ENCODE measurements around the gene BTNL9.

Gene BTNL9

DNA sequence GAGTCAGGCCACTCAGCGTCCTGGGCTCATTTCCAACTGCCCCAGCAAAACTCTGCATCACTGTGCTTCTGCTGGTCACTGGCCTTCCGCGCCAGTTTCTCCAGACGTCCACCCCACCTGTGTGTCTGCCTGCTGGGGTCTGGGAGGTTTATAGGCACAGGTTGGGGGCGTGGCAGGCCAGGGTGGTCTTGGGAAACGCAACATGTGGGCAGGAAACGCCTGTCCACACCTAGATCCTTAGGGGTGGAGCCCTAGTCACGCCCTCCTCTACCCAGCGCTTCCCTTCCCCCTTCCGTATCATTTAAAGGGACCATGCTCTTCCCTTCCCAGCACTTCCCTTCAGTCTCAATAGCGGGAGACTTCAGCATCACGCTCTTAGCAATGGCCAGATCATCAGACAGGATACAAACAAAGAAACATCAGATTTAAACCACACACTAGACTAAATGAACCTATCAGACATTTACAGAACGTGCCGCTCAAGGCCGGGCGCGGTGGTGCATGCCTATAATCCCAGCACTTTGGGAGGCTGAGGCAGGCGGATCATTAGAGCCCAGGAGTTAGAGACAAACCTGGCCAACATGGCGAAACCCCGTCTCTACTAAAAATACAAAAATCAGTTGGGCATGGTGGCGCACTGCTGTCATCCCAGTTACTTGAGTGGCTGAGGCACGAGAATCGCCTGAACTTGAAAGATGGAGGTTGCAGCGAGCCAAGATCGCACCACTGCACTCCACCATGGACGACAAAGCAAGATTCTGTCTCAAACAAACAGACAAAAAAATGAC, 11.8 kb upstream of the BTNL9 start:
- Histone ChIP-seq H3K4me1 (ENCODE audit: control insufficient read depth, insufficient read depth, low read length) (no peaks in the 10 kb centered on the region), H3K27me3 (ENCODE audit: control insufficient read depth, insufficient read depth, low read length) (no peaks in the 10 kb centered on the region), H3K36me3 (ENCODE audit: insufficient read depth, low read length) (no peaks in the 10 kb centered on the region), H3K4me2 (ENCODE audit: low read length) (no peak overlapping the region), H3K9ac (ENCODE audit: low read depth, low read length) (no peak overlapping the region), H3K9me3 (replicated peaks; ENCODE audit: low read length) (no peaks in the 10 kb centered on the region), H3K4me3 (ENCODE audit: low read length) (no peak overlapping the region)

DNA sequence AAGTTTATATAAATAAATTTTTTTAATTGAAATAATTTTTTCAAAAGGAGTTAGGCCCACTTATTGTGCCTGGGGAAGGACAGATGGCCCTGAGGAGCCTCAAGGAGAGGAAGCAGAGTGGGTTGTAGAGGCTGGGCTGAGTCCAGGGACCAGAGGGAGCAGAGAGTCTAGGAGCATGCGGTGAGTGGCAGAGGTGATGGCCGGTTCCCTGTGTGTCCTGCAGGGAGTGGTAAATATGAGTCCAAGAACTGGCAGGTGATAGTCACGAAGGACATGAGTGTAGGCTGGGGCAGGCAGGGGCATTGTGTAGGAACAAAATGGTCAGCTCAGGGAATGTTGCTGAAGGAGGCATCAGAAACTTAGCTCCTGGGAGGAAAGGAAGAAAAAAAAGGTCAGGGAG, 8.3 kb upstream of the BTNL9 start:
- Histone ChIP-seq H3K9me3 (replicated peaks; ENCODE audit: low read length) (no peaks in the 10 kb centered on the region), H3K4me1 (ENCODE audit: control insufficient read depth, insufficient read depth, low read length) (no peaks in the 10 kb centered on the region), H3K4me3 (ENCODE audit: low read length) (no peak overlapping the region), H3K9ac (ENCODE audit: low read depth, low read length) (no peak overlapping the region), H3K36me3 (ENCODE audit: insufficient read depth, low read length) (no peaks in the 10 kb centered on the region), H3K27me3 (ENCODE audit: control insufficient read depth, insufficient read depth, low read length) (no peaks in the 10 kb centered on the region), H3K4me2 (ENCODE audit: low read length) (no peak overlapping the region)

DNA sequence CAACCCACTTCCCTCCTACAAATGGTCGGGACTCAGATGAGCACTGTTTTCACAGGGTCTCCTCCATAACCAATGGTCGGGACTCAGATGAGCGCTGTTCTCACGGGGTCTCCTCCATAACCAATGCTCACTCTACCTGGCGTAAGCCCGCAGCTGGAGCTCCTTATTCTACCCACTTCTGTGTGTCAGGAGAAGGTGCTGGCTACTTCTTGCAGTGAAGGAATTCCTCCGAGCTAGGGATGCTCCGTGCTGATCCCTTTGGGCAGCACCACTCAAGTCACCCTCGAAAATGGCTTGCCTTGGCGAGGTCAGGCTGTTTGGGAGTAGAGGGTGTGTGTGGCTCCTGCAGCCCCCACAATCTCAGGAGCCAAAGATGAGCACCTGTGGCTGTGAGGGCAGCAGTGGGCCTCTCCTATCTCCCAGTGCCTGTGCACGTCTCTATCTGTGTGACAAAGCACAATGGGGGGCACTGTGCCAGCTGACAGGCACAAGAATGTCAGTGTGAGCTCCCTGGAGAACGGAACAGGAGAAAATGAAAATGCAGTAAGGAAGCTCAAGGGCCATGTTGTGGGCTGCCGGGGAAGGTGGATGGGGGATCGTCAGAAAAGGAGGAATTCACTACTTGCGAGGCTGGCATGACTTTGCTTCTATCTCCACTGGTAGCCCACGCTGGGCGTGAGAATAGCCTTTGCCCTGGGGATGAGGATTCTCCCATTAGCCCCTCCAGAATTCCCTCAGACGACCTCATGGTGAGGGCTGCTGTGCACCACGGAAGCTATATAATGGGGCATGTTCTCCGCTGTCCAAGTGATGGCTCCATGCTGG, 3.9 kb upstream of the BTNL9 start:
- peaks cover 13% of the 10 kb centered on the region for H3K27me3 ChIP-seq (ENCODE audit: control insufficient read depth, insufficient read depth, low read length)
- H3K36me3 ChIP-seq (ENCODE audit: insufficient read depth, low read length), result no peaks in the 10 kb centered on the region
- H3K4me1 ChIP-seq (ENCODE audit: control insufficient read depth, insufficient read depth, low read length), result no peaks in the 10 kb centered on the region
- no peaks in the 10 kb centered on the region for H3K9me3 ChIP-seq (replicated peaks; ENCODE audit: low read length)
- no peak overlapping the region for H3K4me3 ChIP-seq (ENCODE audit: low read length)
- H3K4me2 ChIP-seq (ENCODE audit: low read length), result no peak overlapping the region
- no peak overlapping the region for H3K9ac ChIP-seq (ENCODE audit: low read depth, low read length)

DNA sequence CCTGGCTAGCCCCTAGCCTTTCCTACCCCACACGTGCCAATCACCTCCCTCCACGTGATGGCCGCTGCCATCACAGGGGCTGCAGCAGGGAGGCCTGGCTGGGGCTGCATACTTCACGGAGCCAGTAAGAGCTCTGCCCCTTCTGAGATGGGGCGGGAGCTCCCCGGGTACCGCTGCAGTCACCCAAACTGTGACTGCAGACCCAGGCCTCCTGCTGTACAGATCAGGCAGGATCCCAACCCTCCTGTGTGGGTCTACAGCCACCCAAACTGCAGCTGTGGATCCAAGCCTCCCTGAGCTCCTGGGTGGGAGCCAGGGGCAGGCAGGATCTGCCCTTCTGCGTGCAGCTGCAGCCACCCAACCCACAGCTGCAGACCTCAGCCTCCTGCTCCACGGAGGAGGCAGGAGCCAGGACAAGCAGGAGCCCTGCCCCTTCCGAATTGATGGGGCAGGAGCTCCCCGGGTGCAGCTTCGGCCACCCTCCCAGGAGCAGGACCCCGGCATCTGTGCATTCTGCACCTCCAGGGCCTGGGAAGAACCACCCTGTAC, 3.2 kb upstream of the BTNL9 start:
- Histone ChIP-seq H3K4me2 (ENCODE audit: low read length) (no peak overlapping the region), H3K27me3 (ENCODE audit: control insufficient read depth, insufficient read depth, low read length) (peaks cover 16% of the 10 kb centered on the region), H3K4me1 (ENCODE audit: control insufficient read depth, insufficient read depth, low read length) (no peaks in the 10 kb centered on the region), H3K9me3 (replicated peaks; ENCODE audit: low read length) (no peaks in the 10 kb centered on the region), H3K9ac (ENCODE audit: low read depth, low read length) (no peak overlapping the region), H3K36me3 (ENCODE audit: insufficient read depth, low read length) (no peaks in the 10 kb centered on the region), H3K4me3 (ENCODE audit: low read length) (no peak overlapping the region)

DNA sequence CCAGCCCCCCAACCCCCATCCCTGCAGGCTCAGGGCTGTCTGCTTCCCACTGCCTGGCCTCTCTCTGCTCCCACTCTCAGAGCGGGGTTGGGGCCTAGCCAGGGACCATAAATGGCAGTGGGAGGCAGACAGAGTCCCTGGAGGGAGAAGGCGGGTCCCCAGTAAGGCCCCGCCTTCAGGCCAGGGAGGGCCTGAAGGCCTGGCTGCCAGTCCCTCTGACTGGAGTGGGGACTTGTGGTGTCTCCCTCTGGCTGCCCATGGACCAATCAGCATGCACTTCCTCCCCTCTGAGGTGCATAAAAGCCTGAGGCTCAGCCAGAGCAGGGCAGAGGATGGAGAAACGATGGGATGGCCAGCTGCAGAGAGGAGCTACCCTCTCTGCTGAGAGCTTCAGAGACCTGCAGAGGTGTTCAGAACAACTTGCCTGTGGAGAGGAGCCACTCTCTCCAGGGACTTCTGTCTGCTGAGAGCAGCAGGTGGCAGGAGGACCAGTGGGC, 2.7 kb upstream of the BTNL9 start:
- no peak overlapping the region for H3K9ac ChIP-seq (ENCODE audit: low read depth, low read length)
- no peaks in the 10 kb centered on the region for H3K36me3 ChIP-seq (ENCODE audit: insufficient read depth, low read length)
- H3K4me1 ChIP-seq (ENCODE audit: control insufficient read depth, insufficient read depth, low read length), result no peaks in the 10 kb centered on the region
- H3K4me3 ChIP-seq (ENCODE audit: low read length), result no peak overlapping the region
- H3K9me3 ChIP-seq (replicated peaks; ENCODE audit: low read length), result no peaks in the 10 kb centered on the region
- no peak overlapping the region for H3K4me2 ChIP-seq (ENCODE audit: low read length)
- H3K27me3 ChIP-seq (ENCODE audit: control insufficient read depth, insufficient read depth, low read length), result peaks cover 20% of the 10 kb centered on the region

DNA sequence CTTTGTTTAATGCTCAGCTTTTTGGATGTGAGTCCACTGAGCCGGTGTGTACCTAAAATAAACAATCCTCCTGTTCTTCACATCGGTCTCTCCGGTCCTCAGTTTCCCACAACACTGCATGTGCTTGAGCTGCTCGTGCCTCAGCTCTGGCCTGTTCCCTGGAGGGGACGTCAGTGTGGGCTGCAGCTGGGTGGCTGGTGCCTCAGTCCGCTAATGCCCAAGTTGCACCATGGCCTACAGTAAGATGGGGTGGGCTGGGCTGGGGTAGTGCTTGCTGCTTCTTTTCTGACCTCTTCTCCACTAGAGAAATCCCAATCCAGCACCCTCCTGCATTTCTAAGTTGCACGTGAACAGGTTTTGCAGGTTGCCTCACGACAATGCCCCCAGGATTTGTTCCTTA, 595 bp upstream of the BTNL9 start:
- Histone ChIP-seq H3K4me2 (ENCODE audit: low read length) (no peak overlapping the region), H3K36me3 (ENCODE audit: insufficient read depth, low read length) (no peaks in the 10 kb centered on the region), H3K4me1 (ENCODE audit: control insufficient read depth, insufficient read depth, low read length) (no peaks in the 10 kb centered on the region), H3K4me3 (ENCODE audit: low read length) (no peak overlapping the region), H3K9me3 (replicated peaks; ENCODE audit: low read length) (no peaks in the 10 kb centered on the region), H3K27me3 (ENCODE audit: control insufficient read depth, insufficient read depth, low read length) (peaks cover 21% of the 10 kb centered on the region), H3K9ac (ENCODE audit: low read depth, low read length) (no peak overlapping the region)

DNA sequence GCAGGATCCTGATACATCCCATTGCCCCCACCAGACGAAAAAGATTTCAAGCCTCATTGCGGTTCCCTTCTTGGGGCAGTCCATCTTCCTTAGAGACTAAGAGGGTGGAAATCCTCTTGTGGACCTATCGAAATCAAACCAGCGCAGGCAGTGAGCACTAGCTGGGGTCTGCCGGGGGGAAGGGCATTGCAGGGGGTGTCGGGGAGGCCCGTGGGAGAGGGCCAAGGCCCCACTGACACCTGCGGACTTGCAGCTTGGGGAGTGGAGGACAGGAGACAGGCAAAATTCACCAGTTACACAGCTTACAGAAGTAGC, 522 bp downstream of the BTNL9 start:
- Histone ChIP-seq H3K4me1 (ENCODE audit: control insufficient read depth, insufficient read depth, low read length) (no peaks in the 10 kb centered on the region), H3K9ac (ENCODE audit: low read depth, low read length) (no peak overlapping the region), H3K4me3 (ENCODE audit: low read length) (no peak overlapping the region), H3K36me3 (ENCODE audit: insufficient read depth, low read length) (no peaks in the 10 kb centered on the region), H3K27me3 (ENCODE audit: control insufficient read depth, insufficient read depth, low read length) (peaks cover 25% of the 10 kb centered on the region), H3K9me3 (replicated peaks; ENCODE audit: low read length) (no peaks in the 10 kb centered on the region), H3K4me2 (ENCODE audit: low read length) (no peak overlapping the region)

DNA sequence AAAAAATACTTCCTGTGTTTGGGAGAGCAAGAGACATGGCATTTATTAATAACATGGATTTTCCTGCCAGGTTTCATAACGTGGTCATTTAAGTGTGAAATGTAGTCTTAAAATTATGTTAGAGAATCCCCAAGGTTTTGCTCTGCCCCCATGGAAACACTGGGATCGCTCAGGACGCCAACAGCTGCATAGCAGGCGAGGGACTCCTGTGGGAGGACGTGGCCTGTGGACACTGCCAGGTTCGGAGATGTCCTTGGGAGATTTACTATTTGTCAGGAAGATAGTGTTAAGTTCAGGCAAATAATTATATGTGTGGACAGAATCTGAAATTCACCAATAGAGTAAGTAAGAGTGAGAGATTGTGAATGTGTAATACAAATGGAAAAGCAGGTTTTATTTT, 977 bp downstream of the BTNL9 start:
- no peak overlapping the region for H3K9ac ChIP-seq (ENCODE audit: low read depth, low read length)
- no peak overlapping the region for H3K4me2 ChIP-seq (ENCODE audit: low read length)
- peaks cover 25% of the 10 kb centered on the region for H3K27me3 ChIP-seq (ENCODE audit: control insufficient read depth, insufficient read depth, low read length)
- no peak overlapping the region for H3K4me3 ChIP-seq (ENCODE audit: low read length)
- no peaks in the 10 kb centered on the region for H3K4me1 ChIP-seq (ENCODE audit: control insufficient read depth, insufficient read depth, low read length)
- no peaks in the 10 kb centered on the region for H3K36me3 ChIP-seq (ENCODE audit: insufficient read depth, low read length)
- no peaks in the 10 kb centered on the region for H3K9me3 ChIP-seq (replicated peaks; ENCODE audit: low read length)

DNA sequence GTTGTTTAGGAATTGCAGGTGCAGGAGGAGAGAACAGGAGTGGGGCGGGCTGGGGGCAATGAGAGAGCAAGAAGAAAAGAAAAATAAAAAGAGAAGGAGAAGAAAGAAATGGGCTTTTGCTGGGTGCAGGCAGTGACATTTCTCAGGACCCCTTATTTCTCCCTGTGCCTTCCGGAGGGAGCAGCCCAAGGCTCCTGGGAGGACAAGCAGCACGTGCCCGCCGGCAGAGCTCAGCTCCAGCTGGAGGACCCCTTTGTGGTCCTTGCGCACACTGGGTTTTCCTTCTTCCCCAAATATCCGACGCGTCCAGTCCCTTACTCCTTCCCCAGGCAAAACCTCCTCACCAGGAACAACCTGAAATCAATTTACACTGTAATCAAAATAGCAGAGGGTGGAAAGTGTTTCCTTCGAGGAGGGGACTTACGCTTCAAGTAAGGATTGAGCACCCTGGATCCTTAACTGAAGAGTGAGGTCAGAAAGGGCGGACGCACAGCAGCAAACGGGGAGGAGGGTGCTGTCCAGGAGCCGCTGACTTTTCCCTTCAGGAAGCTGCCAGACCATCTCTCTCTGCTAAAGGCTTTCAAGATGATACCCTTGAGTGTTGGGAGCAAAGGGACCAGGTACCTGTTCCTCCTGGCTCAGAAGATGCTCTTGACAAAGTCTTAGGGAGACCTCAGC, 2.1 kb downstream of the BTNL9 start:
- Histone ChIP-seq H3K9ac (ENCODE audit: low read depth, low read length) (no peak overlapping the region), H3K27me3 (ENCODE audit: control insufficient read depth, insufficient read depth, low read length) (peaks cover 29% of the 10 kb centered on the region), H3K4me2 (ENCODE audit: low read length) (no peak overlapping the region), H3K9me3 (replicated peaks; ENCODE audit: low read length) (no peaks in the 10 kb centered on the region), H3K4me3 (ENCODE audit: low read length) (no peak overlapping the region), H3K36me3 (ENCODE audit: insufficient read depth, low read length) (no peaks in the 10 kb centered on the region), H3K4me1 (ENCODE audit: control insufficient read depth, insufficient read depth, low read length) (no peaks in the 10 kb centered on the region)

DNA sequence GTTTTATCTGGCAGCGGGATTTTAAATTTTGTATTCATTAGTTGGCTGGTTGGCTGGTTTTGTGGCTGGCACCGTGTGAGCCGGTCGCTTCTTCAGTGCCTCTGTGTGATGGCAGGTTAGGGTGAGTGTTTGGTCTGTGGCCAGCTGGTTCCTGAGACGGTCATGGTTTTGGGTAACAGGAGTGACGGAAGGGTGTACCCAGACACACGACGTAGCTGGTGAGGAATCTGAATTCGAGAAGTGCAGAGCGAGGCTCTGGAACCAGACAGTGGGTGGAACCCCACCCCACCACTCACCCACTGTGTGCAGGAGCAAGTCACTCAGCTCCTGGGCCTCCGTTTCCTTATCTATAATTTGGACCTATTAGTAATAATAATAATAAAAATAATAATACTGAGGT, 2.7 kb downstream of the BTNL9 start:
- Histone ChIP-seq H3K9me3 (replicated peaks; ENCODE audit: low read length) (no peaks in the 10 kb centered on the region), H3K4me3 (ENCODE audit: low read length) (no peak overlapping the region), H3K4me2 (ENCODE audit: low read length) (no peak overlapping the region), H3K4me1 (ENCODE audit: control insufficient read depth, insufficient read depth, low read length) (no peaks in the 10 kb centered on the region), H3K27me3 (ENCODE audit: control insufficient read depth, insufficient read depth, low read length) (peaks cover 33% of the 10 kb centered on the region), H3K9ac (ENCODE audit: low read depth, low read length) (no peak overlapping the region), H3K36me3 (ENCODE audit: insufficient read depth, low read length) (no peaks in the 10 kb centered on the region)

DNA sequence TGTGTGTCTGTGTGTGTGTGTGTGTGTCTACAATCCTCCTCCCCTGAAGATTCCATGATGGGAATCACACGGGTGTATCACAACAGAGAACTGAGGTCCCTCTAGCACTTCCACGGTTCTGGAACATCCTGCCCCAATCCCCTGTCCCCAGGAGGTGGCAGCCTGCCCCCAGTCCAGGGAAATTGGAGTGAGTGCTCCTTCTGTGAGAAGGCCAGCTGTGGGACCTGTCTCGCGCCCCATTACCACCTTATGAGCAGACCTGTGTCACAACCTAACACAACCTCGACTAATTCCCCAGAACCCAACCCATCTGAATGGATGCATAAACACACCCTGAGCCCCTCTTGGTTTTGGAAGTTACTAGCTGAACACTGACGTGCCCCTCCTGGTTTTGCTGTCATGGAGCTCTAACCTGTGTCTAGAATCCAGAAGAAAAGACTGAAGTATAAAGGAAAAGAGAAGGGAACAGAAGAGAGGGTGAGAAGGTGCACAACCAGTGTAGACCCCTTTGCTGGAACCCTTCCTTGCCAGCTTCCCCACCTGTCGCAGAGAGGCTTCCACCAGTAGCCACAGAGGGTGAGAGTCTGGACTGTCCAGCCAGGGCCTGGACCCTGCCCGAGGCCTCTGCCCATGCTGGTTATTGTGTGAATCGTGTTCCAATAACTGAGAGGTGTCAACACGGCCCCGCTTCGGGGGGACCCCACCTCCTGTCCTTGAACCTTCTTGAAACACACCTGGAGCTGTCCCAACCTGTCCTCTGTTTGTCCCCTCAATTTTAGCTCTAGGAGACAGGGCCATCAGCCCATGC, 3.4 kb downstream of the BTNL9 start:
- Histone ChIP-seq H3K36me3 (ENCODE audit: insufficient read depth, low read length) (no peaks in the 10 kb centered on the region), H3K9me3 (replicated peaks; ENCODE audit: low read length) (no peaks in the 10 kb centered on the region), H3K4me1 (ENCODE audit: control insufficient read depth, insufficient read depth, low read length) (no peaks in the 10 kb centered on the region), H3K27me3 (ENCODE audit: control insufficient read depth, insufficient read depth, low read length) (peaks cover 33% of the 10 kb centered on the region), H3K4me2 (ENCODE audit: low read length) (no peak overlapping the region), H3K9ac (ENCODE audit: low read depth, low read length) (no peak overlapping the region), H3K4me3 (ENCODE audit: low read length) (no peak overlapping the region)

Data from skeletal muscle satellite cell (primary cell).